Caco-2 (cell line): ENCODE data around the gene NUBP1. TPM values are rescaled to one million over a fixed set of nuclear protein-coding genes. Genes with fewer than 3 reads are reported as not detected.
"Not testable (repeated sequence)": the region's sequence is repeated elsewhere in the genome, so short reads cannot be mapped to it uniquely, and the experiment has no call there.

ENCODE experiments used
- BruUV-seq: library from RNA; stranded (reverse); fragments of 400-500 nt; replicated peaks from 2 replicates; lab custom pipeline; 2021; lab: Mats Ljungman, UMichigan
- CTCF ChIA-PET: fragments of 300-600 bp; sonication (Branson Sonifier 250); formaldehyde crosslinking; loops from one replicate; lab custom pipeline; 2022; ENCODE audit warnings: antibody characterized with exemption; lab: Charles Lee
- POLR2A ChIA-PET: fragments of 300-600 bp; sonication (Branson Sonifier 250); formaldehyde crosslinking; loops from one replicate; lab custom pipeline; 2022; ENCODE audit warnings: antibody characterized with exemption; lab: Charles Lee
- DNase-seq, 2 experiments: peaks; one replicate each; pipeline versions ENCODE4 v3.0.0 to v3.0.0-alpha.2; 2020 to 2022
- H3K27me3 ChIP-seq: replicated peaks from 2 replicates; pipeline ENCODE4 v1.6.0; 2011; ENCODE audit warnings: low read length; ENCODE audit not compliant: control insufficient read depth, insufficient read depth
- H3K36me3 ChIP-seq: 2 replicates; pipeline ENCODE4 v1.5.1; 2011; ENCODE audit warnings: low read length; ENCODE audit not compliant: control insufficient read depth, insufficient read depth
- H3K4me1 ChIP-seq: fragments of 250-450 bp; sonication (Bioruptor Pico); 2 replicates; pipeline ENCODE4 v1.5.1; 2020; ENCODE audit warnings: mild to moderate bottlenecking
- H3K4me3 ChIP-seq: 2 replicates; pipeline ENCODE4 v1.5.1; 2011; ENCODE audit warnings: low read depth, mild to moderate bottlenecking, control low read depth, low read length
- H3K9me3 ChIP-seq: fragments of 250-450 bp; sonication (Bioruptor Pico); 2 replicates; pipeline ENCODE4 v1.5.1; 2020; ENCODE audit warnings: mild to moderate bottlenecking, moderate library complexity
- H3K27ac Mint-ChIP-seq: one replicate; pipeline ENCODE4 v1.8.0; 2022; ENCODE audit warnings: mixed read lengths; ENCODE audit not compliant: unreplicated experiment
- H3K27me3 Mint-ChIP-seq: one replicate; pipeline ENCODE4 v1.8.0; 2022; ENCODE audit warnings: mixed read lengths; ENCODE audit not compliant: insufficient read depth, unreplicated experiment
- H3K36me3 Mint-ChIP-seq: one replicate; pipeline ENCODE4 v1.8.0; 2022; ENCODE audit warnings: mild to moderate bottlenecking, mixed read lengths; ENCODE audit not compliant: insufficient read depth, unreplicated experiment
- H3K4me1 Mint-ChIP-seq: one replicate; pipeline ENCODE4 v1.8.0; 2022; ENCODE audit warnings: low read depth, mixed read lengths; ENCODE audit not compliant: unreplicated experiment
- H3K4me3 Mint-ChIP-seq: one replicate; pipeline ENCODE4 v1.8.0; 2022; ENCODE audit warnings: mild to moderate bottlenecking, moderate library complexity, mixed read lengths; ENCODE audit not compliant: unreplicated experiment
- H3K9me3 Mint-ChIP-seq: one replicate; pipeline ENCODE4 v1.8.0; 2022; ENCODE audit warnings: mixed read lengths; ENCODE audit not compliant: unreplicated experiment
- CTCF ChIP-seq, 2 experiments: fragments of 200-600 bp in 1 of 2; IDR thresholded peaks; 1 replicate in 1 of 2; 2 replicates in 1 of 2; pipeline versions ENCODE4 v1.5.1 to v1.8.0; 2011 to 2022; ENCODE audit warnings: antibody characterized with exemption in 1 of 2, control low read depth in 1 of 2, inconsistent platforms in 1 of 2, low read depth in 1 of 2, low read length in 1 of 2, mild to moderate bottlenecking in 1 of 2, moderate library complexity in 1 of 2; ENCODE audit not compliant: insufficient read depth in 1 of 2, severe bottlenecking in 1 of 2, unreplicated experiment in 1 of 2
- intact Hi-C: fragments of 100-400 bp; cut with micrococcal nuclease; formaldehyde crosslinking; loops from one replicate; pipeline ENCODE4 v1.10.0; 2022; ENCODE audit not compliant: unreplicated experiment
- total RNA-seq: library from RNA; stranded (reverse); gene quantifications from 2 replicates; pipeline ENCODE4 v1.2.3, GENCODE V29; 2022

NUBP1 gene
- total RNA-seq, 1 experiment from 2014 or later = 25.3 TPM

- no peak for DNase-seq
- Mint-ChIP-seq H3K27ac (no peak overlapping the region), H3K4me3 (no peak overlapping the region), H3K4me1 (no peaks in the 10 kb centered on the region), H3K9me3 (no peaks in the 10 kb centered on the region), H3K27me3 (no peaks in the 10 kb centered on the region), H3K36me3 (no peaks in the 10 kb centered on the region)
- TF ChIP-seq CTCF (IDR thresholded peaks at IDR 0.05; ENCODE audit: insufficient read depth in 1 of 2, low read depth in 1 of 2, low read length in 1 of 2, severe bottlenecking in 1 of 2, unreplicated experiment in 1 of 2) = no peak
- intact Hi-C loops = loop anchor here (10.0 kb wide), 1 partner anchor 139 kb away; no protein-coding TSS in a partner anchor
- POLR2A ChIA-PET = no interaction called here
- Histone ChIP-seq H3K4me3 (no peak overlapping the region), H3K4me1 (no peaks in the 10 kb centered on the region), H3K27me3 (no peaks in the 10 kb centered on the region), H3K9me3 (no peaks in the 10 kb centered on the region), H3K36me3 (no peaks in the 10 kb centered on the region)
- no TSS peak for BruUV-seq
- CTCF ChIA-PET = no interaction called here
Measured at GRCh38 chr16:10776280-10776679, 32.6 kb downstream of the NUBP1 start.

- H3K36me3 Mint-ChIP-seq, H3K27me3 Mint-ChIP-seq, H3K4me1 ChIP-seq, BruUV-seq, H3K4me3 ChIP-seq, H3K9me3 ChIP-seq, POLR2A ChIA-PET, H3K9me3 Mint-ChIP-seq, H3K27ac Mint-ChIP-seq, CTCF ChIA-PET, H3K4me3 Mint-ChIP-seq, H3K4me1 Mint-ChIP-seq, H3K27me3 ChIP-seq, H3K36me3 ChIP-seq: not testable (repeated sequence)
- intact Hi-C loops = loop anchor here (10.0 kb wide), 1 partner anchor 138 kb away; no protein-coding TSS in a partner anchor
- peak in 1 of 2 experiments; percentile 37 for DNase-seq
Measured at GRCh38 chr16:10776923-10777322, 33.3 kb downstream of the NUBP1 start.

GRCh38 chr16:10777356-10777755, 33.7 kb downstream of the NUBP1 start:
- H3K27me3 ChIP-seq = no peaks in the 10 kb centered on the region
- Mint-ChIP-seq H3K36me3 (no peaks in the 10 kb centered on the region), H3K27me3 (no peaks in the 10 kb centered on the region), H3K27ac (no peak overlapping the region), H3K4me1 (no peaks in the 10 kb centered on the region), H3K4me3 (no peak overlapping the region), H3K9me3 (no peaks in the 10 kb centered on the region)
- intact Hi-C loops = loop anchor here (10.0 kb wide), 1 partner anchor 137 kb away; no protein-coding TSS in a partner anchor
- BruUV-seq = no TSS peak
- ChIA-PET CTCF (no interaction called here), POLR2A (no interaction called here)
- no peak for TF ChIP-seq CTCF (IDR thresholded peaks at IDR 0.05; ENCODE audit: insufficient read depth in 1 of 2, low read depth in 1 of 2, low read length in 1 of 2, severe bottlenecking in 1 of 2, unreplicated experiment in 1 of 2)
- H3K36me3 ChIP-seq = no peaks in the 10 kb centered on the region
- H3K4me3 ChIP-seq = no peak overlapping the region
- no peak for DNase-seq
- H3K9me3 ChIP-seq = no peaks in the 10 kb centered on the region
- no peaks in the 10 kb centered on the region for H3K4me1 ChIP-seq

DNA sequence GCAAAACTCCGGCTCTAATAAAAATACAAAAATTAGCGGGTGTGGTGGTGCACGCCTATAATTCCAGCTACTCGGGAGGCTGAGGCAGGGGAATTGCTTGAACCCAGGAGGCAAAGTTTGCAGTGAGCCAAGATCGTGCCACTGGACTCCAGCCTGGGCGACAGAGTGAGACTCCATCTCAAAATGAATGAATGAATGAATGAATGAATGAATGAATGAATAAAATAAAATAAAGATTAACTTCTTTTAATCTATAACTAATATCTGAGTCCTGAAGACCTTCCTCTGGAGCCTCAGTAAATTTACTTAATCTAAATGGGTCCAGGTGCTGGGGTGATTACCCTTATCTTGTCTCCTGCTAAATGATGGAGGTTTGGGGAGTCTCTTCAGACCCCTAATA, 36.3 kb downstream of the NUBP1 start:
- intact Hi-C loops = loop anchor here (10.0 kb wide), 1 partner anchor 135 kb away; no protein-coding TSS in a partner anchor
- POLR2A ChIA-PET, H3K4me3 Mint-ChIP-seq, H3K9me3 Mint-ChIP-seq, H3K27me3 ChIP-seq, H3K4me1 ChIP-seq, BruUV-seq, DNase-seq, CTCF ChIA-PET, H3K36me3 ChIP-seq, H3K4me1 Mint-ChIP-seq, H3K27ac Mint-ChIP-seq, H3K4me3 ChIP-seq, H3K9me3 ChIP-seq, H3K36me3 Mint-ChIP-seq, H3K27me3 Mint-ChIP-seq: not testable (repeated sequence)
